Measurements from ENCODE around the gene ACOT9. TPM values are rescaled to one million over a fixed set of nuclear protein-coding genes. Genes with fewer than 3 reads are reported as not detected.
"Not testable (repeated sequence)": the region's sequence is repeated elsewhere in the genome, so short reads cannot be mapped to it uniquely, and the experiment has no call there.

The ACOT9 gene
- total RNA-seq, 1 donor, result 52.8 TPM

DNA sequence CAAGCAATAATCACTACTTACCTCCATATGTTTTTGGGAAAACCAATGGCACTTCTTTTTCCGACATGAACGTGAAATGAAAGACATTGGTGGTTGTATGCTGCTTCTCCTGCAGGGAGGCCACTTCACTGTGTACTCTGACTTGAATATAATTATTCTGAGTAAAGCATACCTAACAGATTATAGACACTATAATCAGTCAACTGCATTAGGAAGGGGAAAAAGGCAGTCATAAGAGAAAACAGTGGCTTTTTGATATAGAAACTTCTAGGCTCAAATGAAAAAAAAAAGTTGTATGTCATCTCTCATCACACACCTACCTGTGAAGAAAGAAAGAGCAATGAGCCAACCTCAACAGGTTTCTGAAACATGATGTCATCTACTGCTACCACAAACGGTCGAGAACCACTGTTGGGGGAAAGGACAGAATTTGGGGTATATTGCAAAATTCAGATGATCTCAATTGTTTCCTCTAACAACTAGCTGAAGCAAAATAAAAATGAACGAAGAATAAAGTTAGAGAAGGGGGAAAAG is 38.3 kb downstream of the ACOT9 start:
- DNase-seq (ENCODE audit: low read depth), result no peak
- TF ChIP-seq, protein P1, sequence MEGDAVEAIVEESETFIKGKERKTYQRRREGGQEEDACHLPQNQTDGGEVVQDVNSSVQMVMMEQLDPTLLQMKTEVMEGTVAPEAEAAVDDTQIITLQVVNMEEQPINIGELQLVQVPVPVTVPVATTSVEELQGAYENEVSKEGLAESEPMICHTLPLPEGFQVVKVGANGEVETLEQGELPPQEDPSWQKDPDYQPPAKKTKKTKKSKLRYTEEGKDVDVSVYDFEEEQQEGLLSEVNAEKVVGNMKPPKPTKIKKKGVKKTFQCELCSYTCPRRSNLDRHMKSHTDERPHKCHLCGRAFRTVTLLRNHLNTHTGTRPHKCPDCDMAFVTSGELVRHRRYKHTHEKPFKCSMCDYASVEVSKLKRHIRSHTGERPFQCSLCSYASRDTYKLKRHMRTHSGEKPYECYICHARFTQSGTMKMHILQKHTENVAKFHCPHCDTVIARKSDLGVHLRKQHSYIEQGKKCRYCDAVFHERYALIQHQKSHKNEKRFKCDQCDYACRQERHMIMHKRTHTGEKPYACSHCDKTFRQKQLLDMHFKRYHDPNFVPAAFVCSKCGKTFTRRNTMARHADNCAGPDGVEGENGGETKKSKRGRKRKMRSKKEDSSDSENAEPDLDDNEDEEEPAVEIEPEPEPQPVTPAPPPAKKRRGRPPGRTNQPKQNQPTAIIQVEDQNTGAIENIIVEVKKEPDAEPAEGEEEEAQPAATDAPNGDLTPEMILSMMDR (IDR thresholded peaks at IDR 0.05; ENCODE audit: insufficient read depth, low read length), result no peak
- H3K4me3 ChIP-seq (ENCODE audit: low read depth, low read length), result no peak overlapping the region

DNA sequence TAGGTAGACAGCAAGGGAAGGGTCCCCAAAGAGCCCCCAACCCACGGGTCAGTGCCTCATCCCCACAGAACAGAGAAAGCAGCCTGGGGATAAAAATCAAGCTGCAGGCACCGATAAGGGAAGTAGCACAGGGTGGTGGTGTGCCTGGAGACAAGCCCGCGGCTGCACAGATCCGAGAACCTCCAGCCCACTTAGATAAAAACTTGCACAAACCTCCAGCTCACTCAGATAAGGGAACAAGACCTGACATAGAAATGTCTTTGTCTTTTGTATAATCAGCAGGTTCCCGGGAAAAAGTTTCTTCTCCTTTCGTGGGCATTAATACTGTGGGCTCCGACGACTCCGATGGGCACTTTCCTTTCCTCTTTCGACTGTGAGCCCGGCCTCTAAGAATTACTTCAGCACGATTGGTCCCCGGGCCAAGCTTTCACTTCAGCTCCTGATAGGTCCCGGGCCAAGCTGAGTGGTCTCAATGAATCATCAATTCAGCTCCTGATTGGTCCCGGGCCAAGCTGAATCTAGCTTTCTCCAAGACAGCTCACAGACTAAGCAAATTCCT is 43.4 kb downstream of the ACOT9 start:
- H3K4me3 ChIP-seq (ENCODE audit: low read depth, low read length), result no peak overlapping the region
- TF ChIP-seq, protein P1 (IDR thresholded peaks at IDR 0.05; ENCODE audit: insufficient read depth, low read length), result no peak
- peak; percentile 19 for DNase-seq (ENCODE audit: low read depth)

DNA sequence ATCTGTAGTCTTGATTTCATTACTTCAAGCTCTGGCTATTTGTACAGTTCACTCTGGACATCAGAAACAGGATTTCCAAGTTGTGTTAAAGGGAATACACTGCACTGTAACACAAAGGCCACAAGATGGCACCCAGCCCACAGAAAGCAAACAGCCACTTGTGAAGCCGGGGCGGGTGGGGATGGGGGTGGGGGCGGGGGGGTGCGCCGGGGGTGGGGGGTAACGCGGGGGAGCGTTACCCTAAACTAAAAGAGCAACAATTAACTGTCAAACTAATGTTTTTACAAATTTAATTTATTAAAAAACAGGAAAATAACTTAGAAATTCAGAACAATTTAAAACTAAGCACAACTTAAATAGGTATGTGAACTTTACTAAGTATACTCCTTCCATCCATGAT is 48.5 kb downstream of the ACOT9 start:
- TF ChIP-seq, protein P1 (IDR thresholded peaks at IDR 0.05; ENCODE audit: insufficient read depth, low read length), result peak; percentile 68
- H3K4me3 ChIP-seq (ENCODE audit: low read depth, low read length), result no peak overlapping the region
- peak; percentile 65 for DNase-seq (ENCODE audit: low read depth)

DNA sequence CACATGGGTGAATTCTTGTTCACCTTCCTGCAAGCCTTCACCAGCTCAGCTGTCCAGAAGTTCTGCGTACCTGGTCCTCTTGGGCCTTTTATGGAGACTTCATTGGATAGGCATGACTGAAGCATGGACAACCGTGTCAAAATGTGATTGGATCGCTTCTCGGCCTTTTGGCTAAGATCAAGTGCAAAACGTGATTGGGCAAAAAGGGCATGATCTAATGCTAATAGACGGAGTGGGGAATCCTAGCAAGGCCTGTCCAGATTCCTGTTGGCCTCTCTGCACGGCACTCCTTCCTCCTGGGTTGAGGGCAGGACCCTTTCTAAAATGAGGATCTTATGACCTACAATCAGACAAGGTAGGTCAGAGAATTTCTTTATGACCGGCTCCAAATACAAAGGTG is 50.9 kb downstream of the ACOT9 start:
- no peak overlapping the region for H3K4me3 ChIP-seq (ENCODE audit: low read depth, low read length)

DNA sequence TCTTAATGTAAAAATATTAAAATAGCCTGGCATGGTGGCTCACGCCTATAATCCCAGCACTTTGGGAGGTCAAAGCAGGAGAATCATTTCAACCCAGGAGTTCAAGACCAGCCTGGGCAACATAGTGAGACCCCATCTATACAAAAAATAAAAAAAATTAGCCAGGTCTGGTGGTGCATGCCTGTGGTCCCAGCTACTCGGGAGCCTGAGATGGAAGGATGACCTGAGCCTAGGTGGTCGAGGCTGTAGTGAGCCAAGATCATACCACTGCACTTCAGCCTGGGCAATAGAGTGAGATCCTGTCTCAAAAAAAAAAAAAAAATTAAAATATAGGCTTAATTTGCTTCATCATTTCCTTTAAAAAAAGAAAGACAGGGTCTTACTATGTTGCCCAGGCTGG is 66.6 kb downstream of the ACOT9 start:
- not testable (repeated sequence) for DNase-seq (ENCODE audit: low read depth); H3K4me3 ChIP-seq (ENCODE audit: low read depth, low read length)

More for the DNA sequence above, 50.9 kb downstream of the ACOT9 start:
- TF ChIP-seq, protein P1 (IDR thresholded peaks at IDR 0.05; ENCODE audit: insufficient read depth, low read length), result no peak
- no peak for DNase-seq (ENCODE audit: low read depth)

DNA sequence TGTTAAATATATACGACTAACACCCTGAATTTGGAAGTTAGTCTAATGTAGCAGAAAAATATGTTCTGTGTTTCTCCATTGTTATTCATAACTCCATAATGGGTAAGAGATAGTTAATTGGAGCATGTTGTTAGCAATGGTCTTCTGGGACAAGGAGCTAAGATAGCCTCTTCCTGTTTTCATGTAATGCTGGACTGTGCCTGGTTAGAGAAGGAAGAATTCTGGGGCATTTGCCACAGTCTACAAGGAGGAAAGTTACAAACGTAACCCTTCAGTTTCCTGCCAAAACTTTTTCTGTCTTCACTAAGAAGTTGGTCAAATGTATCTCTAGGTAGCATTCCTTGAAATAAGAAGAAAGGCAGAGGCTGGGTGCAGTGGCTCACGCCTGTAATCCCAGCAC is 70.0 kb downstream of the ACOT9 start:
- no peak for DNase-seq (ENCODE audit: low read depth)
- TF ChIP-seq, protein P1 (IDR thresholded peaks at IDR 0.05; ENCODE audit: insufficient read depth, low read length), result no peak
- no peak overlapping the region for H3K4me3 ChIP-seq (ENCODE audit: low read depth, low read length)

DNA sequence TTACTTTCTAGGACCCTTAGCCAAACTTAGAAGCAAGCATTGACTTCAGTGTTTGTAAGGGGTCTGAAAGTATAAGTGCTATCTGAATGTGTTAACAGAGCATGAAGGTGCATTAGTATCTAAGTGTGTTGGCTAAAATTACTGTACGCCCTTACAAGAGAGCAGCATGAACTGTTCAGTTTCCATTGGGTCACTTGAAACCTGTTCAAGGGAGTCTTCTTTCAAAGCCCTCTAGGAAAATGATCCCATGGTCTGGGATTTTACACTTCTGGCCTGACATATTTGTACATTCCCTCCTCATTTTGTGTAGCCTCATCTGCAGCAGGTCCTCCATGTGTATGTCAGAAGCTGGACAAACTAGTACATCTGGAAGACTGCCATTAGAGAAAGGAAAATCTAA is 72.5 kb downstream of the ACOT9 start:
- TF ChIP-seq, protein P1 (IDR thresholded peaks at IDR 0.05; ENCODE audit: insufficient read depth, low read length), result no peak
- H3K4me3 ChIP-seq (ENCODE audit: low read depth, low read length), result no peak overlapping the region
- no peak for DNase-seq (ENCODE audit: low read depth)

Data from fibroblast of the aortic adventitia (primary cell).